Fibroblast of skin of left biceps (primary cell): ENCODE measurements around the gene PIWIL1.

ENCODE experiments used
- DNase-seq, 2 experiments: peaks; one replicate each; pipeline ENCODE4 v3.0.0-alpha.2; 2013; ENCODE audit warnings: low read depth in 2 of 2

The PIWIL1 gene

DNA sequence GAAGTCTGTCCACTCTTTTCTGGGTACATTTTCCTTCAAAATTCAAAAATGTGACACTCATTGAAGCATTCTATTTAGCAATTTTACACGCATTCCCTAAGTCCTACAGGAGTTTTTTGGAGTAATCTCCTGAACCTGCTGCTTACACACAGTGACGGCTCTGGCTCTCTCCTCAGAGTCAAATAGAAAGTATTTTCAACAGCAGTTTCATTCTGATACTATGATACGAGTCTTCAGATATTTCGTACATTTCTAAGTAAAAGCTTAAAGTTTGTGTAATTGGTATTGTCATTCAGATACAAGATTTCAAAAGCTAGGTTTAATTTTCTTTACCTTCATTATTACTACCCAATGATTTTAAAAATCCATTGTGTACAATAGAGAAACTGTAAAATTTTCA, 36.4 kb downstream of the PIWIL1 start:
- no peak for DNase-seq

DNA sequence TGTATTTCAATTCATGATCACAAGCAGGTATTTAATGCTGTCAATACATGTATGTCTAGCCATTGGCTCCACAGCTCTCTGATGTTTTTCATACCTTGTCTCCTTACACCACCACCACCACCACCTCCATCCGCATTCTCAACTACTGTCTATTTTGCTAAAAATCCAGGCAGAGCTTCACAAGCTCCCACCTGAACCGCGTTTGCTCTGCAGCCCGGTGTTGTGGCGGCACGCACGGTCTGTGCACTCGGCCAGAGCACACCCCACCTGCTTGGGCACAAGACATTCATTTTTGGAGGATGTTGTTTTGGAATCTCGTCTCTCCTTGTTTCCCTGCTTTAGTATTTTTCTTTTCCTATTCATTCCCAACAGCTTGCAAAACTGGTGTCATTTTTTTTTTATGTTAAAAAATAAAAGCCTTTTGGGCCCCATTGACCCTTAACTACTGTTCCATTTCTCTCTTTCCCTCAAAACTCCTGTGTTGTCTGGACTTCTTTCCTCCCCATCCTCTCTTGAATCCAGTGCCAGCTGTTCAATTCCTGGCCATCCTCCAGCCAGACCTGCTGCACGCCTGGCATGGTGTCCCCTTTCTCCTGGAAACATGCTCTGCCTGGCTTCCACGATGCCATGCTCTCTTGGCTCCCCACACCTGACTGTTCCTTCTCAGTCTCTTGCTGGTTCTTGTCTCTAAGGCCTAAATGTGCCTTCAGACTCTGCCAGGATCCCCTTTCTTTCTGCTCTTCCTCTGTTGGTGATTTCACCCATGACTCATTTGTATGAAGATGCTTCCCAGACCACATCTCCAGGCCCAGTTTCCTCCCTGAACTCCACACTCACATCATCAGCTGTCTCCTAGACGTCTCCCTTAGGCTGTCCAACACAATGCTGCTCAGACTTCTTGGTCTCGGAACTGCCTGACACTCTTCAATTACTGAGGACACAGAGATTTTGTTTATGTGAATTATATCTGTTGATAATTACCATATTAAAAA, 37.9 kb downstream of the PIWIL1 start:
- DNase-seq, result no peak

DNA sequence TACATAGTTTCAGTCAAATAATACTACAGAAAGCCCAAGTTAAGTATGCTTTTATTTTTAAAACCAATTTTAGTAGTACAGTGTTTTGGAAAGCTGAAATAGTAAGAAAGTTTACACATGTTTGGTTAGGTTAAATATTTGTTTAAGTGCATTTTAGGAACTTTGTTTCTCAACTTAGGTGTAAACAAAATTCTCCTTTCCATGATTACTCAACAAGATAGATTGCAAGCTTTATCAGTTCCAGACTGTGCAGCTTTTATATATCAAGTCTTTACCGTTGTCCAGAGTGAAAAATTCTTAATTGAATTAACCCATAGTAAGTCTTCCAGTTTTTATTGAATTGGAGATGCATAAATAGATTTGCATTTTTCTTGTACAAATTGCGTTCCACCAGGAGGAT, 45.1 kb downstream of the PIWIL1 start:
- DNase-seq, result no peak

DNA sequence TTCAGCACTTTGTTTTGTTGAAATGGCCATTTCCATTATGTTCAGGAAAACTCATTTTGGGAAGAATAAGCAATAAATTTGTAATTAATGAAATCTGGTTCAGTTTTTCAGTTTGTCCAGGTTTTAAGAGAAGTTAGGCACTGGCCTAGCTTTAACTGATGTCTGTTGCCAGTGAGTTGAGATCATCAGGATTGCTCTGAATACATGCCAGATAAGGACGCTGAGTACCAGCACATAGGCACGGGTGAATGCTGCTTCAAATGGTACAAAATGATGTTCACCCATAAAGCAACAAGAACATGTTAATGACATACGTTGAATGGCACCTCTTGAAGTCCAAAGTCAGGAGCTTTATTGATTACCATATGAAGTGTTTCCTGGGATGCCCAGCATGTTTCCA, 46.5 kb downstream of the PIWIL1 start:
- DNase-seq, result no peak

DNA sequence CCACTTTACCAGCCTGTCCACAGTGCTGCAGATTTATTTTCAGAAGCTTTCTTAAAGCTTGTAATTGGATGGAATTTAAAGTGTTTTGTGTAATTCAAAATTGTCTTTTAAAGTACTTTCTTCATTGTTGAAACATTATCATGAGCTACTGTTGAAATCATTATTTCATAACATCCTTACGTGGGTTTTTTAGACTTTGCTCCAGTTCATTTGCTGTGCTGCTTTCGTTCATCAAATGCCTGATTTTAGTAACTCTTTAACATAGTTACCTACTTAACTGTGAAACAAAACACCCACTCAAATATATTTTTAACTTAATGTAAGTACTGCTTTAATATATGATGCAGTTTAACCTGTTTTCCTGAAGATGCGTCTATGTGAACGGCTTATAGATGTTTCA, 47.5 kb downstream of the PIWIL1 start:
- no peak for DNase-seq

DNA sequence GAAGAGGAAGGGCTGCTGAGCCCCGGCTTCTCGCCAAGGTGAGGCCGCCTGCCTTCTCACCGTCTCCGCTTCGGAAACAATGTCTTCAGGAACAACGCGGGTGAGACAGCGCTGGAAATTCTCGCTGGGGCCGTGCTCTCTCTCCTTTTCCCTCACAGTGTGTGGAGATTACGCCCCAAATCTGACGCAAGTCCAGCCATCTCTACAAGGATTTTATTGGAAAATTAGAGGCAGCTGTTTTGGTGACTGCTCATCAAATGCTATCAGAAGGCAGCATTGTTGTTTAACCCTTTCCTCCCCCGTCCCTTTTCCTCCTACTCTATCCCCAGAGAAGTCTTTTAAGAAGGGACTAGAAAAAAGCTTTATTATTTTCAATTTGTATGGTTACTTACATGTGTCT, 53.5 kb downstream of the PIWIL1 start:
- DNase-seq, result no peak

DNA sequence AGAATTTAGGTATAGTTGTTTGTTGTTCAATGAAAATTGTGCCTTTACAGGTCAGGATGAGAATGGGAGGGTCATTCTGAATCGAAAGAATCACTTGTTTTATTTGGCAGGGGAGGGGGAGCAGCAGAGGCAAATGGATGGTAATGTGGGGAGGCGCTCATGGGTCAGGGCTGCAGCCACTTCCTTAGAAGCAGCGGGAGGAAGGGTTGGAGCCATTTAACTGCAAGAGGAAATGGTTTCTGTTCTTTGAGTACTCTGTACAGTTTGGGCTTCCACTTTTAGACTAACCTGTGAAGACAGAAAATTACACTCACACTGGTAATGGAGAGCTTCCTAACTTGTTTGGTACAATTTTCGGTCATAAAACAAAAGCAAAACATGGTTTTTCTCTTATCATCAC, 57.2 kb downstream of the PIWIL1 start:
- DNase-seq, result no peak

DNA sequence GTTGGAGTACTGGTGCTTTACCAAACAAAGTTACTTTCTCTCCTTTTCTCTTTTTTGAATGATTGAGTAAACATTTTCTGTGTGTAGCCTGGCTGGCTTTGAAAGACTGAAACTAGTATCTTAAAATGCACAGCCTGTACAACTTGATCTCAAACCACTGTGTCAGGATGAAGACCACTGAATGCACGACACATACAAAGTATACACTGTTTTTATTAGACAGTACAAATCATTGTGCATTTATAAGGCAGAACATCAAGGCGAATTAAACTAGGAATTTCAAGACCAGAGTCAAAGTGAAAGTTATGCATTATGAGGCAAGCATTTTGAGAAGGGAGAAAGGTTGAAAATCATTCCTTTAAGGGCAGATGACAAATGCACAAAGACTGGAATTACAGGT, 59.0 kb downstream of the PIWIL1 start:
- DNase-seq, result no peak

DNA sequence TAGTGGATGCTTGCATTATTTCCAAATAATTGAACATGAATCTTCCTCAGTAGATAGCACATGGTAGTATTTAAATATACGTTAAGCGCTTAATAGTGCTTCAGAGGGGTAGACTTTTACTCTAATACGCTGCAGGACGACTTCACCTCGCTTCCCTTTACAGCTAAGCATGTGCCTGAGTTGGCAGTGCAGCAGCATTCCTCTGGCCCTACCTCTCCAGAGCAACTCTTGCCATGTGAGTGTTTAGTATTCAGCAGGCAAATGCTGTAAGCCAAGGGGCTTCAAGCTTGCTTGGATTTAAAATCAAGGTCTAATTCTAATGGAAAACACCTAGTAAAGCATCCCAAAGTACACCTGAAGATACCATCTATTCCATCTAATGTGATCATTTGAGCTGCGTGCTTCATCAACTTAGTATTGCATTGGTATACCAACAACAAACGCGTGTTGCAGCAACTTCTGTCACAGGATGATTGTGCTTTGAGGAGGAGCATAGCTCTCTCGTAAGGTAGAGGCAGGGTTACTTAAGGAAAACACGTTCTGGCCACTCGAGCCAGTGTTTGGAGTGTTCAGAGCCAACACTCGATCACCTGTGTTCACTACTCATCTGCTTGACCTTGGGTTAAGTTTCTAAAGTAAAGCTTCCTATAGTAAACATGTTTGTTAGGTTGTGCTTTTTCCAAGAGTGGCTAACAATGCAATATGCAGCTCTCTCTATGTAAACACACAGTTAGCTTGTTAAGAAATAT, 60.6 kb downstream of the PIWIL1 start:
- no peak for DNase-seq

DNA sequence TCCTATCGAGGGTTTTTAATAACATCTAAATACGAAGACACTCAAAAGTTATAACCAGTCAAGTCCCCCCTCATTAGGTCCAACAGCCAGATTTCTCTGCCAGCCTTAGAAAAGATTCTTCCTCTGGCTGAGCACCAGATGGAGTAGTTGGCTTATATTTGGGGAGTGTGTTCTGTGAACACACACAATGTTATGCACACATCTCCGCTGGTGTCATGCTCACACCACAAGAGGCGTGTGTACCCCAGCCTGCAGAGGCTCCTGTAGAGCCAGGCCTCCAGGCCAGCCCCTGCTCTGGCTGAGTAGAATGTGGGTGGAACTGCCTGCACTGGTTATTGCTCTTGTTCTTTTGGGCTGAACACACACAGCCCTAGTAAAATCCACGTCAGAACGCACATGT, 64.0 kb downstream of the PIWIL1 start:
- DNase-seq, result no peak

DNA sequence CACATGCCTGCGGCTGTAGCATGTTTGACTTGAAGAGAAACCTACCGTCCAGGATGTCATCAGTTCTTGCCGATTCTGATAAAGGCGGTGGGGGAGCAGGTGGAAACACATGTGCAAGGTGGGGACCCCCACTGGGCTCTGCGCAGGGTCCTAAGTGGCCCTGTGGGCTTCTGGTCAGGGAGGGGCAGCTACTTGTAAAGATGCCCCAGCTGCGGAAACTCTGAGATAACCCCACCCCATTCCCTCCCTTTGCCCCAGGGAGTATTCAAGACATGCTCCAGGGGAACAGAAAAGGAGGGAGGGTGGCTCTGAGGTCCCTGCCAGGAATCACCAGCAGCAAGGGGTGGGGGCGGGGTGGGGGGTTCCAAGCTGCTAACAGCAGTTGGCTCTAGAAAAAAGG, 67.6 kb downstream of the PIWIL1 start:
- DNase-seq, result no peak

DNA sequence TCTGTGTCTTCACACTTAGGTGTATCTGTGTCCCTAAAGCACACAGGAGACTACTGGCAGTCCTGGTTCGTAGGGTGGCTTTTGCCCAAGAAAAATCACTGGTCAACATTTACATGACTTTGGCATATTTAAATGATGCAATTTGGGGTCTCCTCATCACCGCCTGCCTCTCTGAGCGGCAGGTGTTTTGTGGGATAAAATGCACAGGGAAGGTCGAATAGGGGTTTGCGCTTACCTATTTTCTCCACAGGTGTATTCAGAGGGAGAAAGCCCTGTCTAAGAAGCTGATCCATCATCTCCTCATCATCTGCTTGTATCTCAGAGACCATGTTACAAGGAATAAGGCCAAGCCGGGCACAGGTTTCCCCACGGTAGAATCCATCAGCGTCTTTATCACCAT, 74.7 kb downstream of the PIWIL1 start:
- no peak for DNase-seq

DNA sequence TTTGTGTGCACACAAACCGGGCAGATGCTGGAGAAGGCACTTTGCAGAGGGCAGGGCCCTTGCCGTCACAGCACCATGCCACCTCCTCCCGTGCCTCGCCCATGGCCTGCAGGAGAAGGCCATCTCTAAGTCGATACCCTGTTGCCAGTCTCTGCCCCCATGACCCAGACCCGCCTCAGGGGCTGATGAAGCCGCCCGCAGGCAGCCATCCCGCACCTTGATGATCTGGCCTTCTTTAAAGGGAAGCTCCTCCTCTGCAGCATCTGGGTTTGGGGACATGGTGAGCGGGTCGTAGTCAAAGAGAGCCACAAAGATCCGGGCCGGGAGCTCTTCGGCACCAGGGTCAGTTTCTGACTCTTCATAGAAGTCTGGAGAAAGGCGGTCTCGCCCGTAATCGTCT, 76.2 kb downstream of the PIWIL1 start:
- no peak for DNase-seq

DNA sequence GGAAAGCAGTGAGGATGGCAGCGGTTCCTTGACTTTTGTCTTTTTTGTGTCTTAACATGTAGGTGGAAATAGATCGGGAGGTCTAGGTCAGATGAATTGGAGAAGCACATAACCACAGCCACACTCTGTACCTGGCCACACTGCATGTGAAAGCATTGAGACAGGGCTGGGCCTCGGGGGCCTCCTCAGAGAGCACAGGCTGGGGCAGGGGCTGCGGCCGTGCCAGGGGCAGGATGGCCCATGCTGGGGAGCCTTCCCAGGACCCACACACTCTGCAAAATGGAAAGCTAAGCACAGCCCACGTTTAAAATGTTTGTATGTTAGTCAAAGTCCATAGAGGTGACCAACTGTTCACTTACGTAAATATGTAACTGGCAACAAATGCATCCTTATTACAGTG, 76.7 kb downstream of the PIWIL1 start:
- DNase-seq, result no peak

DNA sequence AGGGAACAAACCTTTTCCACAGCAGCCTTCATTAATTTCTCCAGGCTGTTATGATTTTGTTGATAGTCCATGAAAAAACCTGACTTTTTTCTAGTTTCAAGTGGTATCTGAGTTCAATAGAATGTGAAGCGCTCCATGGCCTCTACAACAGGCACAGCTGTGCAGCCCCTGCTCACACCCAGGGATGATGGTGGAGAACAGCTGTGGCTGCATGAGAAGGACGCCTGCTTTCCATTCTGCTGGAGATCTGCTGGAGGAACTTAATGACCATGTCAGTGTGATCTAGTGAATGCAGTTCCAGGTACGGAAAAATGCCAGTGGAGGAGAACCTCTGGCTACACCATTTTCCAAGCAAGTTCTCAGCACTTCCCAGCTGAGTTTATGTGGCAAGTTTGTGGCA, 80.6 kb downstream of the PIWIL1 start:
- no peak for DNase-seq

DNA sequence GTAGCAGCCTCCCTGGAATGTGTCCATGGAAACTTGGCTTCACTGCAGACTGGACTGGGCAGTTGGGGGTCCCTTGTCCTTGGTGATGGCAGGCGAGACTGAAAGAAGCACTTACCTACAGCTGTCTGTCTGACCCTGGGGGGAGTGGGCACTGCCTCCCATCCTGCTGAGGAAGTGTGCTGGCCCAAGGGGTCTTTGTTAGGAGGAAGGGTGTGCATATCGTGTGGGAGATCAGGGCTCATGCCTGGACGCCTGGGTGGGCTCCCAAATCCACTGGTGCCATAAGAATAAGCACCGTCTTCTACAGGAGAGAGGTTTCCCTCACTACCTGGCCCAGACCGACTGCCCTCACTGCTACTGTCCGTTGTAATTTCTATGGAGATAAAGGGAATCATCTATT, 81.4 kb downstream of the PIWIL1 start:
- DNase-seq, result no peak

DNA sequence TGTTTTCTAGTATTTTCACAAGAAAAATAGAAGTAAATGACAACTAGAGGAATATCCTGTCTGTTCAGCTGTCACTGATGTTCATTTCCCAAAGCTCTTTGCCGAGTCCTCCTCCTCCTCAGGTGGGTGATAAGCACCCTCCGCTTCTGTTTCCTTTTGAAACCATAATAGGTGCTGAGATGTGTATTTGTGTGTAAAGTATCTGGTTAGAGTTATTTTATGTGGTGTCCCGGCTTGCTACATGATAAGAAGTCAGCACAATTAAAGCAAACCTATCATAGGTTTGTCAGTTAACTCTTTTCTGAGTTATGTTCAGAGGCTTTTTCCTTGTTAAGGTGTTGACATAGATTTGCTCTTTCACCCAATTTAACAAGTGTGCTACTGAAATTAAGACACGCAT, 82.4 kb downstream of the PIWIL1 start:
- no peak for DNase-seq

DNA sequence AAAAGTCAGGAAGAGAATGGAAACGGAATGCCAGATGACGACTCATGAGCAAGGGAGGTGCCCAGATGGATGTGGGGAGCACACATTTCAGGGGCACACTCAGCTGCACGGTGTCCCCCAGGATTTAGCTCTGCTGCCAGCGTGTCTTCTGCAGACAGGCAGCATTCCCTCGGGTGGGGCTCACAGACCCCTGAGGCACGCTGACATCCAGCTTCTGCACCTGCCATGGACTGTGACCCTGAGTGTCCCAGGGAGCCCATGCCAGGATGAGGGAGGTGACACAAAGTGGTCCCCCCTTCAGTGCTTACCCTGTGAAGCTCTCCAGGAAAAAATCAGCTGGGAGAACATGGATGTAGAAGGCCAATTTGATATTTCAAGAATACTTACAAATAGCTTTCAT, 84.2 kb downstream of the PIWIL1 start:
- DNase-seq, result no peak
